NT2/D1 (cell line): ENCODE data around the gene NPDC1.
A peak's percentile ranks its signal among the peaks of the same experiment; 100 is the strongest.

Experiments
- DNase-seq: peaks from one replicate; pipeline ENCODE4 v3.0.0-alpha.2; 2011; ENCODE audit warnings: low read depth, low spot score
- H3K27me3 ChIP-seq: 2 replicates; pipeline ENCODE4 v1.6.0; 2011; ENCODE audit warnings: mild to moderate bottlenecking; ENCODE audit not compliant: insufficient read length, insufficient read depth
- H3K36me3 ChIP-seq: 2 replicates; pipeline ENCODE4 v1.6.1; 2011; ENCODE audit warnings: mild to moderate bottlenecking, low read length, mixed read lengths; ENCODE audit not compliant: insufficient read depth, insufficient read length
- H3K4me1 ChIP-seq: 2 replicates; pipeline ENCODE4 v1.5.1; 2011; ENCODE audit not compliant: insufficient read depth, insufficient read length
- H3K4me3 ChIP-seq: 2 replicates; pipeline ENCODE4 v1.5.1; 2011; ENCODE audit warnings: low read depth; ENCODE audit not compliant: insufficient read length
- H3K9ac ChIP-seq: 2 replicates; pipeline ENCODE4 v1.6.0; 2011; ENCODE audit warnings: low read depth; ENCODE audit not compliant: insufficient read length
- H3K9me3 ChIP-seq: 2 replicates; pipeline ENCODE4 v1.5.1; 2011; ENCODE audit warnings: mild to moderate bottlenecking, low read length; ENCODE audit not compliant: insufficient read depth
- SUZ12 ChIP-seq: IDR thresholded peaks from 2 replicates; pipeline ENCODE4 v1.6.1; 2011; ENCODE audit not compliant: insufficient read length, insufficient read depth; ENCODE audit errors: extremely low read depth
- YY1 ChIP-seq: IDR thresholded peaks from 2 replicates; pipeline ENCODE4 v1.6.1; 2011; ENCODE audit not compliant: insufficient read length, insufficient read depth
- ZNF274 ChIP-seq: IDR thresholded peaks from 2 replicates; pipeline ENCODE4 v1.6.1; 2011; ENCODE audit warnings: mild to moderate bottlenecking, low read depth, low read length

The NPDC1 gene

GRCh38 chr9:137084526-137084925 lies 38.5 kb upstream of the NPDC1 start:
- Histone ChIP-seq H3K9ac (peak overlapping the region; percentile 8), H3K4me3 (no peak overlapping the region), H3K27me3 (no peaks in the 10 kb centered on the region), H3K4me1 (peaks cover 24% of the 10 kb centered on the region), H3K9me3 (no peaks in the 10 kb centered on the region), H3K36me3 (peaks cover 40% of the 10 kb centered on the region)
- DNase-seq: no peak
- TF ChIP-seq SUZ12: no peak

GRCh38 chr9:137083394-137084004 lies 37.5 kb upstream of the NPDC1 start:
- no peaks in the 10 kb centered on the region for H3K9me3 ChIP-seq
- H3K4me1 ChIP-seq: peaks cover 21% of the 10 kb centered on the region
- no peak for DNase-seq
- no peak overlapping the region for H3K4me3 ChIP-seq
- H3K27me3 ChIP-seq: no peaks in the 10 kb centered on the region
- peaks cover 36% of the 10 kb centered on the region for H3K36me3 ChIP-seq
- H3K9ac ChIP-seq: peak overlapping the region; percentile 38
- peak; percentile 26 for TF ChIP-seq YY1
- TF ChIP-seq SUZ12: no peak

- TF ChIP-seq YY1: no peak
- TF ChIP-seq SUZ12: no peak
- no peak for TF ChIP-seq ZNF274
Measured at GRCh38 chr9:137082925-137083290, 36.9 kb upstream of the NPDC1 start.

GRCh38 chr9:137082222-137082924 lies 36.4 kb upstream of the NPDC1 start:
- Histone ChIP-seq H3K4me3 (no peak overlapping the region), H3K4me1 (peaks cover 24% of the 10 kb centered on the region), H3K9ac (peak overlapping the region; percentile 57), H3K36me3 (peaks cover 36% of the 10 kb centered on the region), H3K27me3 (peaks cover 6% of the 10 kb centered on the region), H3K9me3 (no peaks in the 10 kb centered on the region)
- DNase-seq: no peak
- no peak for TF ChIP-seq ZNF274
- TF ChIP-seq YY1: no peak
- TF ChIP-seq SUZ12: no peak

More at GRCh38 chr9:137082925-137083290, 36.9 kb upstream of the NPDC1 start:
- Histone ChIP-seq H3K27me3 (peaks cover 5% of the 10 kb centered on the region), H3K9me3 (no peaks in the 10 kb centered on the region), H3K4me3 (no peak overlapping the region), H3K36me3 (peaks cover 36% of the 10 kb centered on the region), H3K4me1 (peaks cover 23% of the 10 kb centered on the region), H3K9ac (peak overlapping the region; percentile 57)
- DNase-seq: no peak

GRCh38 chr9:137080260-137081122 lies 34.5 kb upstream of the NPDC1 start:
- H3K9me3 ChIP-seq: no peaks in the 10 kb centered on the region
- H3K36me3 ChIP-seq: peaks cover 36% of the 10 kb centered on the region
- peaks cover 24% of the 10 kb centered on the region for H3K4me1 ChIP-seq
- no peak overlapping the region for H3K4me3 ChIP-seq
- no peak for DNase-seq
- H3K9ac ChIP-seq: peak overlapping the region; percentile 17
- H3K27me3 ChIP-seq: peaks cover 9% of the 10 kb centered on the region
- TF ChIP-seq YY1: no peak
- TF ChIP-seq SUZ12: no peak
- TF ChIP-seq ZNF274: no peak

- DNase-seq: no peak
- Histone ChIP-seq H3K4me1 (peaks cover 27% of the 10 kb centered on the region), H3K36me3 (peaks cover 36% of the 10 kb centered on the region), H3K27me3 (peaks cover 9% of the 10 kb centered on the region), H3K9ac (peak overlapping the region; percentile 9), H3K4me3 (no peak overlapping the region), H3K9me3 (no peaks in the 10 kb centered on the region)
- TF ChIP-seq YY1 (no peak), ZNF274 (no peak), SUZ12 (no peak)
Measured at GRCh38 chr9:137079401-137079787, 33.4 kb upstream of the NPDC1 start.
